RPMI8226 (cell line): ENCODE results near the gene BHLHE41.

Experiments used
- DNase-seq: peaks from one replicate; pipeline ENCODE4 v3.0.0-alpha.2; 2015

Gene BHLHE41

DNA sequence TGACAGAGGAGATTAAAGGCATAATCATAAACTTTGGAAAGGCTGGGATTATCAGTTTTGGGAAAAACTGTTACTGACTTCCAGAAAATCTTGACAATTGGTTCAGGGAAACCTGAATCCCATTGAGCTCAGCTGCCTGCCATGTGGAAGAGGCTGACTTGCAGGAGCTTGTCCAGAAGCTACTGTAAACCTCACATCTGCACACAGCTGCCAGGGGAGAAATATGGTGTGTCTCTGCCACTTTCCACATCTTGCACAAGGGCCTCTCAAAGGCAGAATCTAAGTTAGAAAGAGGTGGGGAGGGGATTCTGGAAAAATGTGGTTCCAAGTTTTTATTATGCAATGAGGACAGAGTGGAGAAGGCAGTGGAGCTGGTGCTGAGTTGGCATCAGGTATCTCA, 8.7 kb upstream of the BHLHE41 start:
- DNase-seq = no peak

DNA sequence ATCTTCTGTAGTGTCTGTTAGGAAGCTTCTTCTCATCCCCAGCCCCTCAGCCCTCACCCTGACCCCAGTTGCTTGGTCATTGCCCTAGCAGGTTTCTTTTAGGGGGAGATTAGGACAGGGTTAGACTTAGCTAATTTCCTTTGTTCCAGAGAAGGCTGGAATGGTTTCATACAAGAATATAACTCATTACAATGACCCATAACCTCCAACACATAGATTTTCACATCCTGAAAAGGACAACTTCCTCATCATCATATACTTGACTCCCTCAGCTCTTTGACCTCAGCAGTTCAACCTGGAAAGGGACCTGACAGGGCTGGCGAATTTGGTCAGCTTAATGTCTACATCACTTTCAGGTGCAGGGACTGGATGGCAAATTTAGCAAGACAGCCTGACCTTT, 8.0 kb upstream of the BHLHE41 start:
- DNase-seq = no peak

DNA sequence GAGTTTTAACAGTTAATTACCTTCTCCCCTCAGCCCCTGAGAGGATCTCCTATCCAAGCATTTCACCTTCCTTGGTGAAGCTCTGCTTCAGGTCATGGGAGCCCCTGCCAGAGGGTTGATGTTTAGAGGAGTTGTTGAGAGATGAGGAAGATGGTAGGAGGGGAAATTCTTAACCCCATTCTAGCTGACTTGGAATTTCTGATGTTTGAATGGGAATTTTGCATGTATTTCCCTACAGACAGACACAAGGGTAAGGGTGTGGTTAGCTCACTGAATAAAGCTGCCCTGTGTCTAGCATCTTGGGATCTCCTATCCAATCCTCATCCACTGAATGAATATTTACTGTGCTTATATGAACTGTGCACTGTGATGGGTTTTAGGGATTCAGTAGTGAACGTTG, 7.1 kb upstream of the BHLHE41 start:
- DNase-seq = no peak

DNA sequence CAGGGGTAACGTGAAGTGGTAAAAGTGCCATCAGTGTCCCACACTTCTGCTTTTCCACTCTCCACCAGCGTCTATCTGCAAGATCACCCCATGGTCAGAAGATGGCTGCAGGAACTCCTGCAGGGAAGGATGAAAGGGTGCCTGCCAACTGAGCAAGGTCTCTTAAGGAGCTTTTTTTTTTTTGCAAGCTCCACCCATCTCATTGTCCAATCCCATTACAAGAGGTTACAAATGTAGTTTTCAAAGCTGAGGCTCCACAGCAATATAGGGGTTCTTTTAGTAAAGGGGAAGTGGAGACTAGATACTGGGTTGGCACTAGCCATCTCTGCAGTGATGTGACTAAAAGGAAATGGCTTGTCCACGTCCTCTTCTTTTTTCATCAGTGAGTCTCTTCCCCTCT, 5.9 kb upstream of the BHLHE41 start:
- peak; percentile 64 for DNase-seq

GRCh38 chr12:26128168-26128567, 3.3 kb upstream of the BHLHE41 start:
- DNase-seq = no peak

GRCh38 chr12:26127404-26127803, 2.6 kb upstream of the BHLHE41 start:
- no peak for DNase-seq

DNA sequence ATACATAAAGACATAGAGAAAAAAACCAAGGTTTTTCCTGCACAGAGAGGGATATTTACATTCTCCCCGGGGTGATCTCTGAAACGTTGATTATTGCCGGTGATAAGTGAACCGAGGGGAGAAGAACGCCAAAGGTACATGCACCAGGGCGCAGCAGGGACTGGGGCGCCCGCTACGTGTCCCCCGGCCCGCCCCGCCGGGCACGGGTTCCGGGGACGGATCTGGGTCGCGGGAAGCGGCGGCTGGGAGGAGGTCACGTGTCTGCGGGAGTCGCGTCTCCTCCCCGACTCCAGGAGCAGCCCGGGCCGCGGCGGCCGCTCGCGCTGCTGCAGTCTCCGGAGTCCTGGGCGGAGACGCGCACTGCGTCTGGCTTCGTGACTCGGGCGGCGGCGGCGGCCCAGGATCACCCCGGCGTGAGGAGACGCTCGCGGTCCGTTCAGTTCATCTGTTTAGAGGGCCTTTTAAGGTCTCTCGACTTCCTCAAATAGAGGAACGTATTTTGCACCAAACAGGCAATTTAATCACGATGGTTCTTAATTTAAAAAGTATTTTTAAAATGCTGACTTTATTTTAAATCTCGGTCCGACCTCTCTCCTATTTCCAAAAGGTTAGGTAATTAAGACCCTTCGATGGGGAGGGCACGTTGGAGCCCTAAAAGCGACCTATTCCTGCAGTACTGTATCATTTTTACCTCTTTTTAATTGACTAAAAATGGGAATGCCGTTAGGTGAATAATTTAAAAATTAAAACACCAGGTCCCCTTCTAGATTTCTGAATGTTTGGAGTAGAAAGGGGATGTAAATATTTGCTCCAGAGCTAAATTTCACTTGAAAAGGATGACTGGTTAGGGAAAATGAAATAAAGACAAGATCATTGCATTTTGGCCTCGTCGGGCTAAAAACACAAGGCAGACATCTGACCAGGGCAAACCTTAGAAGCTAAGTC, 1.8 kb upstream of the BHLHE41 start:
- peak; percentile 85 for DNase-seq

DNA sequence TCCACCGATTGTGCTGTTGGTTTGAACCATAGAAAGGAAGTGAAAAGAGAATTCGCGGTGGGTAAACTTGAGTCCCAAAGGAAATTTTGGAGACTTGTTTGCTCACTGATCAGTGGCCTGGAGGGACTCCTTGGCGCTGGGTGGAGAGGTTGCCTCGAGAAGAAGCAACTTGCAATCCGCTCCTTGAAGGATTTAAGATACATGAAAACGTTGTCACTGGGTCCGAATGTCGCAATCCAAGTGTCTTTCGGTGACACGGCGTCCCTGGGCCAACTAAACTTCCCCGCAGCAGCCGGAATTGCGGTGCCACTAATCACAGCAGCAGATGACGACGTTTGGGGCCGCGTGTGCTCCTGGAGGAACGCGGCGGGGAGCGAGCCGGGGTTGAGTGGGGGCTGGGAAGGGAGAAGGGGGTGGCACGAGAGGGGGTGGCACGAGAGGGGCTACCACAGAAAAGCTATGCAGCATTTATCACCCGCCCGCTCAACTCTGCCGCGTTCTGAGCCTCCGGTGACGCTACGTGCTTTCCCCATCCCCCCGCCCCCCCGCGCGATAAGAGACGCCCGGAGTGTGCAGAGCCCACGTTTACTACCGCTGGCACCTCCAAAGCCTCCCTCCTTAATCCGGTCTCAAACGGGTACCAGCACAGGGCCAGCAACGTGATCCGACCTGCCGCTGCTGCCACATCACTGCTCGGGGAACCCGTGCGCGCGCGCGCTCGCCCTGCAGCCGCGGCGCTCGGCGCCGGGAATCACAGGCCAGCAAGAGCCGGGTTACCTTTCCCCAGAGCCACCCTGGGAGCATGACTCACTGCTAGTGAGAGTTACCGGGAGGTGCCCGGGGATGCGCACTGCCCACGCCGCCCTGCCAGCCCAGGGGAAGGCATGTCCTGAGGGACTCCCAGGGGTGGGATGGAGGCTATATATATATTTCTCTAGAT, 833 bp upstream of the BHLHE41 start:
- DNase-seq = peak; percentile 82

DNA sequence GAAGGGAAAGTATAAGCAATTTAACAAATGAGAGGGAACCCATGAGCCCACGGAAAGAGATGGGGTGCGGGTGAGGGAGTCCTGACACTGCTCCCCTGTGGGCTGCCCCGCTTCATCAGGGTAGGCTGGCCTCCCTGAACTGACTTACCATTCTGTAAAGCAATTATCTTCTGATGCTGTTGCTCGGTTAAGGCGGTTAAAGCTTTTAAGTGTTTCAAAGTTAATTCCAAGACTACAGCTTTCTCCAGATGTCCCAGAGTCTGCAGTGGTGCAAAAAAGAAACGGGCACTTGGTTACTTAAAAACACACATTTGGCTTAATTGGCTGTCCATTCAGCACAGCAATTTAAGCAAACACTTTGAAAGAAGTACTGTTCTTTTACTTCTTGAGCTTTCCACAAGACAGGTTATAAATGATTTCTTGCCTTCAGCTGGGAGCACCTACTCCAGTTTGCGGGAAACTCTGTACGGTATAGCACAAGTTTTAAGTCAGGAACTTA, 1.3 kb downstream of the BHLHE41 start:
- peak; percentile 43 for DNase-seq

GRCh38 chr12:26122681-26123481, 2.0 kb downstream of the BHLHE41 start:
- peak; percentile 70 for DNase-seq

GRCh38 chr12:26122061-26122680, 2.7 kb downstream of the BHLHE41 start:
- DNase-seq = peak; percentile 42

GRCh38 chr12:26121323-26122060, 3.3 kb downstream of the BHLHE41 start:
- DNase-seq = peak; percentile 15

DNA sequence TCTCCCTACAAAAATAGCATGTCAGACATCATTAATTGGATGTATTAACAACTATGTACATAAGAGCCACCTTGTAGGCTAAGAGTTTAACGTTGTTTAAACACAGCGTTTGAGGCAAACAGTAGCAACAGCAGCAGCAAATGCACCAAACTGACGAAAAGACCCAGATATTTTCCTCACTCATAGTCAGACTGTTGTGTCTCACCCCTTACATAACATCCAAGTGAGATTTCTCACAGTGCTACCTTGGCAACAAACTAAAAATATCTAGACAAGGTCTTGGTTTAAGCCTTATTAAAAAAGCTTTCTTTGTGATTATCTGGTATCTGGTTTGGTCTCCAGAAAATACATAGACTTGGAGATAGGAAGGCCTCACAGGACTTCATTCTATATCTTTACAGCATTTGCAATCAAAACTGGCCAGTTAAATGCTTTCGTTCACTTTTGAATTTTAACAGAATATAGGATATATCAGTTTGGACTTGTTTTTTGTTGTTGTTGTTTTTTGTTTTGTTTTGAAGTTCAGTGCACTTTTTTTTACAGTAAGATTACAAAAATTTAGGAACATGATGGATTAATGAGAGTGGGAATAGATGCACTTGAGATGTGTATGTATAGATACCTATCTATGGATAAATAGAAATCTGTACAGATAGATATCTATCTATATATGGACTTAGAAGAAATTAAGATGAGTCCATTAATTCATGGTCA, 4.1 kb downstream of the BHLHE41 start:
- DNase-seq = no peak

DNA sequence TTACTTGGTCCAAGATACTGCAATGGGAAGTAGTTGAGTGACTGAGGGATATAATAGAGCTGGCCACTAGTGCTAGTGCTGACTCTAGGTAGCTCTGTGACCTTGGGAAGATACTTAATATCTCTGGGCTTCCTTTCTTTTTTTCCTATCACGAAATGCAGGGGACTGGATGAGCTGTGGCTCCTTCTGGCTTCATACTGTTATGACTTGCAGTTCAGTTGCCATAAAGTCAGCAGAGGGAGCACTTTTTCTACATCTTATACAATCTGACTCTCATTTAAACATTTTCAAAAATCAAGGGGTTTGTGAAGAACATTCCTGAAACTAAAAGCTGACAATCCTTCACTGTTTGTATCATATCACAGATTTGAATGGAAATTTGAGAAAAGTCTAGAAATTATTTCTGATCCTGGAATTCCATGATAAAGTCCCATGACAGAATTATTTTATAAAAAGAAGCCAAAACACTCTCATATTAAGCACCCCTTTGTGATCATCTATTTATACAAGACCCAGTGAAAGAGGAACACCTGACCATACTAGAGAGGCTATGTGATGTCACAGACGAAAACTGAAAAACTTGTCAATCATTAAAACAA, 5.3 kb downstream of the BHLHE41 start:
- peak; percentile 65 for DNase-seq

GRCh38 chr12:26118308-26118707, 6.5 kb downstream of the BHLHE41 start:
- DNase-seq = no peak

- DNase-seq = peak; percentile 72
Observed at GRCh38 chr12:26116829-26117715, 7.8 kb downstream of the BHLHE41 start.

DNA sequence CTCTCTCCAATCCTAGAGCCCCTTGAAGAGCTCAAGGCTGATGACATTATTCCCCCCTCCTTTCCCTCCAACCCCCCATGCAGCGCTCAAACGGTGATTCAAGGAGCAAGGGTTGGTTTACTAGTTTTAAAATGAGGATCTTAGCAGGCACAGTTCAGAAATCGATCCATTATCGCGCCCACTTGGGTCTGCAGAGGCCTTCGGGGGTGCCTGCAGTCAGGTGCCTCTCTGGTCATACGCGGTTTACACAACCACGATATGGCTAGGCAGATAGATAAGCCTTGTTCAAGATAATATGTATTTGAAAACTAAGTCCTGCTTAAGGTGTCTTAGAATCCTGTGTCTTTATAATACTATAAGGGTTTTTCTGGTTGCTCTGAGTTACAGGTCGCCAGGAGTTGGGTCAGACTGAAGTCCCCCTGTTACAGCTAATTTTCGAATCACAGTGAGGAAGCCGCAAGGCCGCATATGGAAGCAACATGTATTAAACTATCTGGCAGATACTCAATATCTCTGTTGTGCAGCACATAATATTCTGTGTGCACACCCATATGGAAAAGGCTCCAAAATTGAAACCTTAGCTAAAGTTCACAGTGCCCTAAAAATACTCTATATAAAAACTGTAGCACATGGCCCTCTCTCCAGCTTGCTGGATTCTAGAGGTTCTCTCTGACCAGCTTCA, 10.0 kb downstream of the BHLHE41 start:
- DNase-seq = no peak
